Right forelimb (tissue), 1 donor: ENCODE results near the gene CEP295NL.
"Not testable (repeated sequence)": the region's sequence is repeated elsewhere in the genome, so short reads cannot be mapped to it uniquely, and the experiment has no call there.

Experiments
- DNase-seq: peaks from one replicate; pipeline ENCODE4 v3.0.0-alpha.2; 2018

Gene CEP295NL

DNA sequence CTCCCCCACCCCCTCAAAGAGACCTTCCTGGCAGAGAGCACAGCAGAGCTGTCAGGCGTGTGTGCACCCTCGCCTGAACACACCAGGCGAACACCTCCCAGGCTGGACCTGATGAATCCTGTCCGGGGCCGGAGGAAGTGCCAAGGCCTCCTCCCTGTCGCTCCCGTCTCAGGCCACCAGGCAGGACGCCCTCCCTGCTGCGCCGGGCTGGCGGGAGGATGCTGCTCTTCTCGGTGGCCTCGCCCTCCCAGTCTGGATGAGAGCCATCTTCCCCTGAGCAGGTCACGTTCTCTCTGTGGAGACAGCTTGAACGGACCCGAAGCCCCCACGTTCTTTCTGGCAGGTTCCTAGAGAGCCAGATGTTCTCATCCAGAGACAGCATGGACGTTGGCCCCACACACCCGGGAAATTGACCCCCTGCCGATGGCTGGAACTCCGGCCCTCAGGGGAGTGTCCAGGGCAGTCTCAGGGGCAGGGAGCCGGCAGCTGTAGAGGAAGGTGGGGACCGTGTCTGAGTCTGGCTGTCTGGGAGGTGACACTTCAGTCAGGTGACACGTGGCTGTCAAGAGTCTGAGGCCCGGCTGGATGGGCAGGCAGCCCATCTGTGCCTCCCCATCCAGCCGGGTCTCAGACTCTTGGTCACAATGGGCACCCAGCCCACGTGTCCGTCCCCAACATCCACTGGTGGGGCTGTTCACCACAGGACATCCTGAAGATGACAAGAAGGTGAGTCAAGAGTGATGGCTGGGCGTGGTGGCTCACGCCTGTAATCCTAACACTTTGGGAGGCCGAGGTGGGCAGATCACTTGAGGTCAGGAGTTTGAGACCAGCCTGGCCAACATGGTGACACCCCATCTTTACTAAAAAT, 27.1 kb upstream of the CEP295NL start:
- no peak for DNase-seq

DNA sequence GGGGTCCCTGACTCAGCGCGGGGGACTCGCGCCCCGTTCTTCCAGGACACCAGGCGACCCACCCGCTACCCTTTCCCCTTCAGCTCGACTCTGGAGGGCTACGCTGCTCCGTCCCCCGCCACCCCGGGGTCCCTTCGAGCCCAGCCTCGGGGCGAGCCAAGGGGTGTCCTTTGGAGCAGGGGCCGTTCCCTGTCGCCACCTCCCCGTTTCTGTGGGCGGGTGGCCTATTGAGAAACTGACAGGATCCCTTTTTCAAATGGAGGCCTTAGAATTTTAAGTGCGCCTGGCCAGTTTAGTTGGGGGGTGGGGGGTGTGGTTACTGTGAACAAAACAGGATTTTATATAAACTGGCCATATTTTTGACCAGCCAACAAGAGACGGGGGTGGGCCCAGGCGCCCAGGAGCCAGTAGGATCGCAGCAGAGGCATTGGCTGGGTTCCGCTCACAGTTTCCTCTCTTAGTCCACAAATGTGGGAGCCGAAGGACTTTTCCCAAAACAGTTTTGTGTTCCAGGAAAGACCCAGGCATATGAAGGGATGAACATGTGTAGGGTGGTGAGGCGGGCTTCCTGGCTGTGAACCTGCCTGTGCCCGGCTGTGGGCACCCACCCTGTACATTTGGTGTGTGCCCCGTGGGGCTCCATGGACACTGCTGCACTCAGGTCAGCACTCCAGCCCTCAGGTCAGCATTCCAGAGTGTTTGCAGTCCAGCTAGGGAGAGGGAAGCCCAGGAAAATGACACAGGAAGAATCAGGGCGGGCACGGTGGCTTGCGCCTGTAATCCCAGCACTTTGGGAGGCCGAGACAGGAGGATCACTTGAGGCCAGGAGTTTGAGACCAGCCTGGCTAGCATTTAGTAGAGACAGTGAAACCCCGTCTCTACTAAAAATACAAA, 22.9 kb upstream of the CEP295NL start:
- peak; percentile 87 for DNase-seq

DNA sequence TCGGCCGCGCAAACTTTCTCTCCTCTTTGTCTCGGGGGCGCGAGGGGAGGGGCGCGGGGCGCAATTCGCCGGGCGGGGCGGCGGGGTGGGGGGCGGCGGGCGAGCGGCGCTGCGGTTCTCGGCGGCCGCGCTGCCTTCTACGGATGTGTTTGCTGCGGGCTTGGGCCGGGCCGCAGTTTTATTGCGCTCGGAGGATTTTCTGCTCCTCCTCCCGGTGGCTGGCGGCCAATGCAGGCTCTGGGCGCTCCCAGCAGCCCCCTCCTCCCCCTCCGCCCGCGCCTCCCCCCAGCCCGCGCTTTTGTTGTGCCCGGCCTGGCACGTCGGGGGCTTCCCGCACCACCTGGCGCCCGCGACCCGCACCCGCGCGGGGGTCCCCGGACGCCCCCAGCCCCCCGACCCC, 22.2 kb upstream of the CEP295NL start, which contains the start of gene TIMP2:
Gene TIMP2 (minus strand): TSS at position 154 of the 400 bp plus-strand sequence. CDS start 299 bp downstream, outside the sequence.
- peak; percentile 93 for DNase-seq

DNA sequence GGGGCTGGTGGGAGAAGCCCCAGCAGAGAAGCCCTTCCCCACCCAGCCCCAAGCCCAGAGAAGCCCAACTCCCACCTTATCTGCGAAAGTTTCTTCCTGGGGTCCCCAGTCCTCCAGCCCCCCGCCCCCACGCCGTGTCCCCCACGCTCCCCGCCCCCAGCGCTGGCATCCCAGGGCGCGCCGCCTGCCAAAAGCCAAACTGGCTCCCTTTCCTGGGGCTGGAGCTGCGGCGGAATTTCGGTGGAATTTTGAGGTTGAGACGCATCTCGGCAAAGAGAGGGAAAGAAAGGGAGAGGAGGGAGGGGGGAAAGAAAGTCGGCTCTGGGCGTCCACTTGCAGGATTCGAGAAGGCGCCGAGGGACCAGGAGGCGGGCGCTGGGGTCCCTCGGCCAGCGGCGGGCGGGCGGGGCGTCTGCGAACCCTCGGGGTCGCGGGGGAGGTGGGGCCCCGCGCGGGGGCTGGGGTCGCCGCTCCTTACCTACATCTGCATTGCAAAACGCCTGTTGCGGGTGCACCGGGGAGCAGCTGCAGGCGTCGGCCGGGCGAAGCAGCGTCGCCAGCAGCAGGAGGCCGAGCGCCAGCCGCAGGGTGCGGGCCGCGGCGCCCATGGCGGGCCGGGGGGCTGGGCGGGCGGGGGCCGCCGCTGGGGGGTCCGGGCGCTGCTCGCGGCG, 21.6 kb upstream of the CEP295NL start:
- peak; percentile 71 for DNase-seq

DNA sequence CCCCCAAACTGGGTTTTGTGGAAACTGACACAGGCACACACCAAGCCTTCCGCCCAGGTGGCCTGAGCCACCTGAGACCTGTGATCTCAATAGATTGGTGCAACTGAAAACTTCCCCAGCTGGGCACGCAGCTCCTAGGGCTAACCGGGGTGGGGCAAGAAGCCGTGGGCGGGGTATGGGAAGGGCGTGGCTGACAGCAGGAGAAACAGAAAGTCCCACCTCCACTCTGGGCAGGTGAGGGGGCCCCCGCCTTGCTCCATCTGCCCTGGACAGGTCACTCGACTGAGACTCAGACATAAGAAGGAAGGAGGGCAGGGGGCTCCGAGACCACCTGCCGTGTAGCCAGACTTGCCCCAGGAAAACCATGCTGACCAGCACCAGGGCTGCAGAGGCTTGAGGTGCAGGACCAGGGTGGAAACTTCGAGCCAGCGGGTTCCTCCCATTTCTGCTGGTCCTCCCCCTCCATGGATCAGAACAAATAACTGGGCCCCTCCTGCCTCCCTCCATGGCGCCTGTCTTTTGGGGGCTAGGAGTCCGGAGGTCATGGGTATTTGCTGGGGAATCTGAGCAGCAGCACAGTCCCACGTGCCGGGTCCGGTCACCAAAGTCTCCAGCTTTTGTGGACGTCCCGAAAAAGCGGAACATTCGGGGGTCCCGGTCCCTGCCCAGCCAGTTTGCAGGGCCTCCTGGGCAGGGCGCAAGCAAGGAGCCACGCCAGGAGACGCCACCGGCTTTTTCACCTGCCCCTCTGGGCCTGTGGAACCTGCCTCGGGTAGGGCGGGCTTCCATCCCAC, 20.9 kb upstream of the CEP295NL start:
- DNase-seq, result no peak

DNA sequence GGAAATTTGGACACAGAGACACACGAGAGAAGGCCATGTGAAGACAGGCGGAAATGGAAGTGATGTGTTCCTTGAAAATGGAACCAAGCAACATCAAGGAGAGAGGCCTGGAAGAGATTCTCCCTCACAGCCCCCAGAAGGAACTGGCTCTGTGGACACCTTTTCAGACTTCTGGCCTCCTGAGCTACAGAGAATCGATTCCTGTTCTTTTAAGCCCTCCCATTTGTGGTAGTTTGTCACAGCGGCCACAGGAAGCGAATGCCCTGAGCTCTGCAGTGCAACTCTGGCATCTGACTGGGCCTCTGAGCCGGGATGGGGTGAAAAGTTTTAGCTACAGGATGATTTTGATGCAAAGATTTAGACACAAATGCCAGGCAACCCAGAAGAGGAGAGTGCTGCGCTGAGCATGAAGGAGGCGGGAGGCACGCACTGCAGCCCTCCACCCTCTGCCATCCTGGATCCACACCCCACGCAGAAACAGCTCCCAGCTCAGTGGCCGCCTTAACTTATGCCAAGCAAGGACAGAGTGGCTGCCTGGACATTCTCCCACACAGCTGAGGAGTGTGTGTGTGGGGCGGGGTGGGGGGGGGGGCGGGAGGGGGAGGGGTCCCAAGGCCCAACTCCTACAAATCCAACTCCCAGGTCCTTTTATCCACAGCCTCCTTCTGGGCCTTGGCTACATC, 20.0 kb upstream of the CEP295NL start:
- no peak for DNase-seq

DNA sequence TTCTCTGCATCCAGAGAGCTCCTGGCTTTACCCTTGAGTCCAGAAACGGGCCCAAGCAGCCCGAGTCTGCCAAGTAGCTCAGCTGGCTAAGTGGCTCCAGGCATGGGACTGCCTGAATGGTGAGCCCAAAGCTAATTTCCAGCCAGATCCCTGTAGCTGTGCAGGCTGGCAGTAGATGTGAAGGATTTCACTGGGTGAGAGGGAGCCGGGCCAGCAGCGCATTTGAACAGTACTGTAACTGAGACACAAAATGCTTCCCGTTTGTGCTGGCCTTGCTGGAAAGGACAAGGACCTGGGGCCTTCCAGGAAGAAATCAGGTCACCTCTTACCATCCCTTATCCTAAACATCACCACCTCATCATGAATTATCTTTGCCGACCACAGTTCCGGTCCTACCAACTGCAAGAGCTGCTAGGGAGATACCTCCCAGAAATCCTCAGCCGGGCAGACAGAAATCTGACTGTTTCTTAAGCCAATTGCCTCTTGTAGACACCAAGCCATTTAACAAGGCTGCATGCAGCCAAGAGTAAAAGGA, 18.5 kb upstream of the CEP295NL start:
- peak; percentile 70 for DNase-seq

DNA sequence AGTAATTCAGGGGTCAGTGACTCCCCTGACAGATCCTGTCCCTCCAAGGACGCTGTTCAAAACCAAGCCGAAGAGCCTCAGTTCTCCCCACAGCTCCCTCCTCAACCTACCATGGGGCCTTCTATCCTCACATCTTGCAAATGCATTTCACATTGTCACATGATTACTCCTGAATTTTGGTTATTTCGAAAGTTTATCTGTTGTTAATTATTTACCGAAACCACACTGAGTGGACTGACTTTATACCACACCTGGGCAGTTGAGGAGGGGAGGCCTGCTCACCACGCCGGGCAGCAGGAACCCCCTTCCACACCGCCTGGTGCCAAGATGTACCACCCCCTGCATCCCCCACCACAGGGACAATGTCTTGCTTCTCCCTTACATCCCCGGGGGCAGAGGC, 17.5 kb upstream of the CEP295NL start:
- no peak for DNase-seq

DNA sequence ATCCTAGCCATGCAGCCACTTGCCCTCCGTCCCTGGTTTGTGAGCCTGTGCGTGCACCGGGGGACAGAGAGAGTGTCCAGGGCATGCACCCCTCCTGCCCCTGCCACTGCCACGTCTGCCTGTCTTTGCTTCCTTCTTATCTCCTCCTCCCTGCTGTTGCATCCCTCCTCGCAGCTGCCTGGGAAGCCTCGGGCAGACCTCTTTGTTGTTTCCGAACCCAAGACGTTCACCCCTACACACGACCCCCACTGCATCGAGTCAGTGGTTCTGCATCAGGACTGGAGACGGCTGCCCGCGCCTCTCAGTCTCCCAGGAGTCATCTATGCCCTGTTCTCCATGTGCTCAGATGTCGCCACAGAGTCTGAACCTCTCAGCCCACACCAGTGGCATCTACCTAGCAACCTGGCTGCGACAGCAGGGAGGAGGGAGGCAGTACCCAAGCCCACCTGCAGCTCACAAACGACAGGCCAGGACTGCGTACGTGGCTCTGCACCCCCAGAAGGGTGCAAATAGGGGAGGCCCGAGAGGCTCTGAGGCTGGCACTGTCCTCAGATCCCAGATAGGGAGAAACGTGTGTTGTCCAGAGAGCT, 17.0 kb upstream of the CEP295NL start:
- no peak for DNase-seq

DNA sequence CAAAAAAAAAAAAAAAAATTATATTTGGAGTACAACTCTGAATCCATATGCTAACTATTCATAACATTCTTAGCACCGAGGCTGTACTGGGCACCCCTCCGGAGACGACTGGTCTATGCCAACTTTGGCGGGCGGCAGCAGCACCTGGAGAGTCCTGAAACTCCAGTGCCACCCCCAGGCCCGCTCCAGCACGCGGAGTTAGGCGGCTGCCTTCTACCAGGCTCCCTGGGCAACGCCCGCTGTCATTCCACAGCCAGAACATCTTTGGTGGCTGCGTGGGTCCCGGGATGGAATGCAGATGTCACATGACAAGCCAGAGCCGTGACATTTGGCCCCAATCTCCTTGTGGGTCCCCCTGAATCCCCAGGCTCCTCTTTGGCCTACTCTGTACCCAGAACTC, 16.0 kb upstream of the CEP295NL start:
- DNase-seq, result no peak

DNA sequence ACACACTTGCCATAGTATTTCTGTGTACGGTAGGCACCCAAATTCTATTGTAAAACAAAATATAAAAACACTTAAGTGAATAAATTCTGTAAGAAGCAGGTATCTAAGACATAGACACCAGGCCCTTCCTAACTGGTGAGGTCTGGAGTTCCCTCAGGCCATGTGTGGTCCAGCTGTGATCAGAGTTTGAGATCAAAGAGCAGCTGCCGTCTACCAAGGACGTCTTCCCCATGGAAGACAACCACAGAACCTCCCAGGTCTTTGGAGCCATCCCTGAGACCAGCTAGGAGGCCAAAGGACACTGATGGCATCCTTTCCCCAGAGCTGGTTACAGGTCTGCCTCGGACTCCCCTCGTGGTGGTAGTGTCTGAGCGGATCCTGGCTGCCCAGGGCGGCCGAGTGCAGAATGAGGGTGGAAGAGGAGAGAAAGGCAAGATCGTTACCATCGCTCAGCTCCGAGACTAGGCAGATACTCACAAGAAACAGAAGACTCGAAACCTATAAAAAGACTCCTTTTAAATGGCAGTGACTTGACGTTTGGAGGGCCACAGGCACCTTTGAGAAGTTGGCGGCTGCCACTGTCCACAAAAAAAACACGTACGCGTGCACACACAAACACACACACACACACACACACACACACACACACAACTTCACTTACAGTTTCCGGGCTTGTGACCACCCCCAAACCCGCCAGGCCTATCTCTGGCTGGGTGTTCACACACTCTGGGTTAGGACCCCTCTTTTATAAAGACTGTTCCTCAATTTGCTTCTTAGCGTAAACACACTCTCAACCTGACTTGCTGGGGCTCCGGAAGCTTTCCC, 14.7 kb upstream of the CEP295NL start:
- no peak for DNase-seq

DNA sequence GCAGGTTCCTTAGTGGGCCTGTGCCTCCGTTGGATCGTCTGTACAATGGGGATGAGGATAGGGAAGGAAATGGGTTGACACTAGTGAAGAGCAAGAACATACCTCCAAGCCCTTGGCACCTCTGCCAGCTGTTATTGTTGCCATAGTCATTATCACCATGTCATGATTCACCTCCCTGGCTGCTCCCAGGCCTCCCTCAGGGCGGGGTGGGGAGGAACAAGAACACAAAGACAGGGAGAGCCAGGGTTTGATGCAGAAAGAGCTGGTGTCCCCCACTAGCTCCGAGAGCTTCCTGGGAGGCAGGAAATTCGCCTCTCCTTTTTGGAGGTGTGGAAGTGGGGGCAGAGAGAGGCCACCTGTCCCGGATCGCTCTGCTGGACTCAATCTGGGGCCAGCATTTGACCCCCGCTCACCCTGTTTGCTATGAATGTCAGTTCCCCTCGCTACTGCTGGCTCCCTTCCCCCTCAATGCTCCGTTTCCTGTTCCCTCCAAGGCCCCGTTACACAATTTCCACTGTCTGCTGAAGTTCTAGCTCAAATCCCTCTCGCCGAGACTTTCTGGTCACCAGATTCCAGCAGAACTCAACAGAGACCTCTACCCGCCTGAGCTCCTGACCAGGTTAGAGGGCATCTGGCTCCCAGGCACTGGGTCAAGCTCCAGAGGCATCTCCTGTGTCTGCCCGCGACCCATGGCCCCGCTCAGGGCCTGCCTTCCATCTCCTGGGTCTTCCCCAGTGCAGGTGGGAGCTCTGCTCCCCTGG, 13.1 kb upstream of the CEP295NL start:
- DNase-seq, result no peak

DNA sequence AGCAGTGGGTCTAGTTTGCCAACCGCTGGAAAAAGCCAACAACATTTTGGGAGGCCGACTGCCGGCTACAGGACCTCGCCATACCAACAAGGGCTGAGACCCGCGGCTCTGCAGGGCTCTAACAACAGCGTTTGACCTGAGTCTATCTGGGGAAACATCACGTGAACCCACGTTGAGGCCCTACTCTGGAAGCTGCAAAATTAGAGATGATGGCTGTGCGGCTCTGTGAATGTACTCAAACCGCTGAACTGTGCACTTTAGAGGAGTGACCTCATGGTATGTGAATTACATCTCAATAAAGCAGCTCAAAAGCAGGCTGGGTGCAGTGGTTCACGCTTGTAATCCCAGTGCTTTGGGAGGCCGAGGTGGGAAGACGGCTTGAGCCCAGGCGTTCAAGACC, 10.1 kb upstream of the CEP295NL start:
- DNase-seq, result no peak

DNA sequence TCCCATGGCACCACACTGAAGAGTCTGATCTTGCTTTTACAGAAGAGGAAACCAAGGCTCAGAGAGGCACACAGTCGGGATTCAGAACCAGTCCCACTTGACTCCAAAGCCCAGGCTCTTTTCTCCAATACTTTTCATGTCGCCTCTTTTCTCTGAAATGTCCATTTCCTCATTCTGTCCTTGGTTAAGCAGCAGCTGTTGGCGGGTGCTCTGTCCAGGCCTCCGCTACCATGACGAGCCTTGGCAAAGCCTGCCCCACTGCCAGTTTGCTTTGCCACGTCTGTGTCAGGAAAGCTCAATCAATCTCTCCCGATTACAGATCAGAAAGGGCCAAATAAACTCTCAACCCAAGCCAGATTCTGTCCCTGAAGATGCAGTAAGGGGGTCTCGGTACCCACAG, 9.1 kb upstream of the CEP295NL start:
- DNase-seq, result no peak

DNA sequence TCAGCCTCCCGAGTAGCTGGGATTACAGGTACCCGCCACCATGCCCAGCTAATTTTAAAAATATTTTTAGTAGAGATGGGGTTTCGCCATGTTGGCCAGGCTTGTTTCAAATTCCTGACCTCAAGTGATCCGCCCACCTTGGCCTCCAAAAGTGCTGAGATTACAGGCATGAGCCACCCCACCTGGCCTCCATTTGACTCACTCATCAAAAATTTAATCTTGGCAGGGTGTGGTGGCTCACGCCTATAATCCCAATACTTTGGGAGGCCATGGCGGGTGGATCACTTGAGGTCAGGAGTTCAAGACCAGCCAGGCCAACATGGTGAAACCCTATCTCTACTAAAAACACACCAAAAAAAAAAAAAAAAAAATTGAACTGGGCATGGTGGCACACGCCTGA, 8.5 kb upstream of the CEP295NL start:
- not testable (repeated sequence) for DNase-seq

DNA sequence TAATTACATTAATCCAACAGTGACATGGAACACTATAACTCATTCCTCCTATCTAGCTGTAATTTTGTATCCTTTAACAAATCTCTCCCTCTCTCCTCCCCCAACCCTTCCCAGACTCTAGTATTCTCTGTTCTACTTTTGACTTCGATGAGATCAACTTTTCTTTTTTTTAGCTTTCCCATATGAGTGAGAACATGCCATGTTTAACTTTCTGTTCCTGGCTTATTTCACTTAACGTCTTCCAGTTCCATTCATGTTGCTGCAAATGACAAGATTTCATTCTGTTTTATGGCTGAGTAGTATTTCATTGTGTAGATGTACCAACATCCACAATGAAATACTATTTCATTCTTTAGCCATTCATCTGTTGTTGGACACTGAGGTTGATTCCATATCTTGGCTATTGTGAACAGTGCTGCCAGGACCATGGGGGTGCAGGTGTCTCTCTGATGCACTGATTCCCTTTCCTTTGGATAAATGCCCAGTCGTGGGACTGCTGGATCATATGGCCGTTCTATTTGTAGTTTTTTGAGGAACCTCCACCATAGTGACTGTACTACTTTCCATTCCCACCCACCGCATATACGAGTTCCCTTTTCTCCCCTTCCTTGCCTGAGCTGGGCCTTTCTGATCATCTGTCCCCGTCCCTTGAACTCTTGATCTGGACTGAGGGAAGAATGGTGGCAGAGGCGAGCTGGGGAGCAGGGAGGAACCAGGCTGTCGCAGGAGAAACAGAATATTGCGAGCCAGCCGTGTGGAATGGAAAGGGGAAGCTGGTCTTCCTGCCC, 7.7 kb upstream of the CEP295NL start:
- DNase-seq, result no peak

DNA sequence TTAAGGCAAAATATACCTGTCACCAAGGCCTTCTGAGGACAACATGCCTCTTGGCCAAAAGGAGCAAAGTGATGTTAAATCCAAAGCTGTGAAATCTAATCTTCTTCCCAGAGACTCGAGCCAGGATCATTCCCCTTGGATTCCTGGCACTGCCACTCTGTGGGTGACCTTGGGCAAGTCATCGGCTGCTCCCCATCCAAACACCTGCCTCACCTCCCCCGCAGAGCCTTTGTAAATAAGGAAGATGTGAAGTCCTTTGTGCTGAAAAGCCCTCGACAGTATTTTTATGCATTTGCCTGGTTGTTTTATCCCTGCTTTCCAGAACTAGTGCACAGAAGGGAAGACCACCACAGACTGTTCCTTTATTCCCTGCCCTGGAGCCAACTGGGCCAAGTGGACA, 5.4 kb upstream of the CEP295NL start:
- DNase-seq, result no peak

DNA sequence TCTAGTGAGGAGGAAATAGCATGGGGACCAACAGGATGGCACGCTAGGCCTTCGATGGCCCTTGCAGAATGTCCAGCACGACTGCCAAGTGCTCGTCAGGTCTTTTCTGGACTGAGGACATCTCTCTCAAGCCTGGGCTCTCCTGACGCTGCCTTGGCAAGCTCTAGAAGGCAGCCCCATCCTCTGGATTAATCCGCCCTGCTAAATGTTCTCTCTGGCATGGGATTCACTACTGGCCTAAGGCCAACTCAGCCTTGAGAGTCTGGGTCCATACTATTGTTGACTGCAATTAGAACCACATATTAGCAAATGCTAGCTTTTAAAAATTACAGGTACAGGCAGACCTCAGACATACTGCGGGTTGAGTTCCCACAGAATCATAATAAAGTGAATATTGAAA, 2.5 kb upstream of the CEP295NL start:
- DNase-seq, result no peak

DNA sequence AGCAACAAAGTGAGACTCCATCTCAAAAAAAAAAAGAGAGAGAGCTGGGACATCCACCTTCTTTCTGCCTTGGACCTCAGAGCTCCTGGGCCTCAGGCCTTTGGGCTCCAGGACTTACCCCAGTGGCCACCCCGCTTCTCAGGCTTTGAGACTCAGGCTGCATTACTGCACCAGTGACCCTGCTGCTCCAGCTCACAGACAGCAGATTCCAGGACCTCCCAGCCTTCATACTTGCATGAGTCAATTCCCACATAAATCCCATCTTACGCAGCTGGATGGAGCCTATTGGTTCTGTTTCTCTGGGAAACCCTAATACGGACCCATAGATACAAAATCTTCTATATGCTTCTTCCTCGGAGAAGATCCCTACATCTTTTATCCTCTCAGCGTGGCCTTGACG, 2.1 kb upstream of the CEP295NL start:
- no peak for DNase-seq
